ENCODE data around the gene REG3A.

GRCh38 chr2:79129804-79130203 lies 29.7 kb downstream of the REG3A start:
- TF ChIP-seq, protein P1, sequence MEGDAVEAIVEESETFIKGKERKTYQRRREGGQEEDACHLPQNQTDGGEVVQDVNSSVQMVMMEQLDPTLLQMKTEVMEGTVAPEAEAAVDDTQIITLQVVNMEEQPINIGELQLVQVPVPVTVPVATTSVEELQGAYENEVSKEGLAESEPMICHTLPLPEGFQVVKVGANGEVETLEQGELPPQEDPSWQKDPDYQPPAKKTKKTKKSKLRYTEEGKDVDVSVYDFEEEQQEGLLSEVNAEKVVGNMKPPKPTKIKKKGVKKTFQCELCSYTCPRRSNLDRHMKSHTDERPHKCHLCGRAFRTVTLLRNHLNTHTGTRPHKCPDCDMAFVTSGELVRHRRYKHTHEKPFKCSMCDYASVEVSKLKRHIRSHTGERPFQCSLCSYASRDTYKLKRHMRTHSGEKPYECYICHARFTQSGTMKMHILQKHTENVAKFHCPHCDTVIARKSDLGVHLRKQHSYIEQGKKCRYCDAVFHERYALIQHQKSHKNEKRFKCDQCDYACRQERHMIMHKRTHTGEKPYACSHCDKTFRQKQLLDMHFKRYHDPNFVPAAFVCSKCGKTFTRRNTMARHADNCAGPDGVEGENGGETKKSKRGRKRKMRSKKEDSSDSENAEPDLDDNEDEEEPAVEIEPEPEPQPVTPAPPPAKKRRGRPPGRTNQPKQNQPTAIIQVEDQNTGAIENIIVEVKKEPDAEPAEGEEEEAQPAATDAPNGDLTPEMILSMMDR (conservative IDR thresholded peaks at IDR 0.05; ENCODE audit: low read length) = no peak
- no peak for TF ChIP-seq EZH2phosphoT487 (IDR thresholded peaks at IDR 0.05; ENCODE audit: borderline replicate concordance)
